Liver (tissue), 9 donors: ENCODE data around the gene TXN. TPM values are rescaled to one million over a fixed set of nuclear protein-coding genes. Genes with fewer than 3 reads are reported as not detected.

Experiments
- DNase-seq: peaks from one replicate; pipeline ENCODE4 v3.0.0-alpha.2; 2017; ENCODE audit warnings: low spot score
- H3K27ac ChIP-seq, 2 donors: one replicate each; pipeline ENCODE4 v1.7.0; 2013; ENCODE audit warnings: inconsistent platforms in 2 of 2, low read length in 2 of 2, control low read depth in 1 of 2, low read depth in 1 of 2, mild to moderate bottlenecking in 1 of 2
- H3K27me3 ChIP-seq, 4 donors: one replicate each; pipeline versions ENCODE4 v1.6.1 to v1.7.0; 2013; ENCODE audit warnings: low read length in 3 of 4, inconsistent platforms in 1 of 4, mild to moderate bottlenecking in 1 of 4, moderate library complexity in 1 of 4; ENCODE audit not compliant: control insufficient read depth in 4 of 4, insufficient read depth in 4 of 4
- H3K36me3 ChIP-seq, 4 donors: one replicate each; pipeline versions ENCODE4 v1.6.1 to v1.7.0; 2013; ENCODE audit warnings: low read length in 3 of 4, mild to moderate bottlenecking in 3 of 4, low read depth in 1 of 4, moderate library complexity in 1 of 4; ENCODE audit not compliant: control insufficient read depth in 4 of 4, insufficient read depth in 3 of 4
- H3K4me1 ChIP-seq, 4 donors: one replicate each; pipeline versions ENCODE4 v1.6.1 to v1.7.0; 2013; ENCODE audit warnings: low read length in 3 of 4, mild to moderate bottlenecking in 3 of 4, moderate library complexity in 1 of 4; ENCODE audit not compliant: control insufficient read depth in 4 of 4, insufficient read depth in 4 of 4
- H3K4me3 ChIP-seq, 3 donors: one replicate each; pipeline versions ENCODE4 v1.6.1 to v1.7.0; 2013; ENCODE audit warnings: low read length in 3 of 3, control low read depth in 1 of 3, low read depth in 1 of 3, mild to moderate bottlenecking in 1 of 3
- H3K9ac ChIP-seq, 2 donors: one replicate each; pipeline ENCODE4 v1.7.0; 2013; ENCODE audit warnings: low read length in 2 of 2, mild to moderate bottlenecking in 2 of 2, moderate library complexity in 2 of 2, control low read depth in 1 of 2, low read depth in 1 of 2
- H3K9me3 ChIP-seq, 4 donors: one replicate each; pipeline versions ENCODE4 v1.6.1 to v1.7.0; 2013; ENCODE audit warnings: low read length in 3 of 4; ENCODE audit not compliant: control insufficient read depth in 4 of 4
- EGR1 ChIP-seq, 2 donors: IDR thresholded peaks; 2 replicates each; pipeline ENCODE4 v1.6.1; 2016 to 2018; ENCODE audit warnings: antibody characterized with exemption in 2 of 2, low read depth in 2 of 2
- FOXA2 ChIP-seq: IDR thresholded peaks from 2 replicates; pipeline ENCODE4 v1.6.1; 2016; ENCODE audit warnings: antibody characterized with exemption
- HNF4A ChIP-seq, 2 donors: conservative IDR thresholded peaks; 2 replicates each; pipeline ENCODE4 v1.6.1; 2016; ENCODE audit warnings: antibody characterized with exemption in 2 of 2, mild to moderate bottlenecking in 2 of 2
- HNF4G ChIP-seq: IDR thresholded peaks from 2 replicates; pipeline ENCODE4 v1.6.1; 2016; ENCODE audit warnings: antibody characterized with exemption
- NR2F2 ChIP-seq: IDR thresholded peaks from 2 replicates; pipeline ENCODE4 v1.6.1; 2016; ENCODE audit warnings: antibody characterized with exemption
- RAD21 ChIP-seq, 2 donors: IDR thresholded peaks; 2 replicates each; pipeline ENCODE4 v1.6.1; 2016; ENCODE audit warnings: antibody characterized with exemption in 2 of 2, mild to moderate bottlenecking in 2 of 2
- SP1 ChIP-seq: IDR thresholded peaks from 2 replicates; pipeline ENCODE4 v1.6.1; 2018; ENCODE audit warnings: antibody characterized with exemption, mild to moderate bottlenecking
- TAF1 ChIP-seq: conservative IDR thresholded peaks from 2 replicates; pipeline ENCODE4 v1.6.1; 2016; ENCODE audit warnings: antibody characterized with exemption, mild to moderate bottlenecking
- YY1 ChIP-seq: IDR thresholded peaks from 2 replicates; pipeline ENCODE4 v1.6.1; 2016; ENCODE audit warnings: antibody characterized with exemption, mild to moderate bottlenecking
- ZBTB33 ChIP-seq: IDR thresholded peaks from 2 replicates; pipeline ENCODE4 v1.6.1; 2016; ENCODE audit warnings: antibody characterized with exemption
- WGBS: extraction: QIAGEN DNeasy Blood & Tissue Kit; methylation state at CpG from one replicate; pipeline ENCODE4 v1.1.7; 2013; 5-methylcytosine and 5-hydroxymethylcytosine counted together
- polyA plus RNA-seq, 2 donors: library from polyadenylated mRNA; stranded (reverse) in 1 of 2; unstranded in 1 of 2; fragments of 200-250 nt in 1 of 2; fragments of >200 nt in 1 of 2; fragmentation: Nextera tagmentation in 1 of 2; extraction: Ambion mirVana in 1 of 2; gene quantifications; one replicate each; pipeline versions ENCODE4 v1.2.1 to v1.2.3, GENCODE V29; 2013 to 2015
- total RNA-seq, 2 donors: library from RNA; depleted of rRNA; stranded (reverse); fragments of >200 nt; gene quantifications; one replicate each; pipeline ENCODE4 v1.2.3, GENCODE V29; 2014
- TF ChIP-seq, protein P1 (sequence below): IDR thresholded peaks from 2 replicates; pipeline ENCODE4 v1.6.1; 2016; ENCODE audit warnings: antibody characterized with exemption
- TF ChIP-seq, protein P2 (sequence below): IDR thresholded peaks from 2 replicates; pipeline ENCODE4 v1.6.1; 2016; ENCODE audit warnings: antibody characterized with exemption
- TF ChIP-seq, protein P3 (sequence below): IDR thresholded peaks from 2 replicates; pipeline ENCODE4 v1.6.1; 2016; ENCODE audit warnings: antibody characterized with exemption, mild to moderate bottlenecking
- TF ChIP-seq, protein P4 (sequence below): fragments of 150-350 bp; IDR thresholded peaks from 2 replicates; pipeline ENCODE4 v1.5.1; 2017; ENCODE audit warnings: improper control_type of control experiment, low read depth, low read length; ENCODE audit not compliant: missing input control
- donor health status: healthy.
- donor health status: healthy.
- donor health status: healthy.
- donor health status: healthy.
- donor health status: healthy.

TXN gene
- total and polyA plus RNA-seq, 4 donors = 65.4 to 400 (median 147) TPM

DNA sequence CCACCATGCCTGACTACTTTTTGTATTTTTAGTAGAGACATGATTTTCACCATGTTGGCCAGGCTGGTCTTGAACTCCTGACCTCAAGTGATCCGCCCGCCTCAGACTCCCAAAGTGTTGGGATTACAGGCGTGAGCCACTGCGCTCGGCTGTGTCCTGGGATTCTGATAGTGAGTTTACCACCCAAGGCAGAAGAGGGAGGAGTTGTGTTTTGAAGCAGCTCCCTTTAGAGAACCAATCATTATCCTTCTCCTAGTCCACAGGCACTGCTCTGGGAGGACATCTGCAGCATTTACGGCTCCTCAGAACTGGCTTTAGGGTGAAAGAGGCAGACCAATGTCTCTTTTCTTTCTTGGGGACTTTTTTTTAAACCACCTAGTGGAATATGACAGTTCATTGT is 54.1 kb downstream of the TXN start:
- Histone ChIP-seq H3K9me3 (no peaks in the 10 kb centered on the region), H3K27ac (no peak overlapping the region), H3K4me1 (peaks cover 5 to 19% (median 10%) of the 10 kb centered on the region in 4 donors), H3K9ac (no peak overlapping the region), H3K36me3 (no peaks in the 10 kb centered on the region), H3K27me3 (no peaks in the 10 kb centered on the region), H3K4me3 (no peak overlapping the region)
- WGBS = 88% methylated on average over 6 of the region's 6 CpGs
- no peak for DNase-seq
- no peak for TF ChIP-seq YY1
- TF ChIP-seq, protein P1, sequence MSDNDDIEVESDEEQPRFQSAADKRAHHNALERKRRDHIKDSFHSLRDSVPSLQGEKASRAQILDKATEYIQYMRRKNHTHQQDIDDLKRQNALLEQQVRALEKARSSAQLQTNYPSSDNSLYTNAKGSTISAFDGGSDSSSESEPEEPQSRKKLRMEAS = no peak
- TF ChIP-seq, protein P2, sequence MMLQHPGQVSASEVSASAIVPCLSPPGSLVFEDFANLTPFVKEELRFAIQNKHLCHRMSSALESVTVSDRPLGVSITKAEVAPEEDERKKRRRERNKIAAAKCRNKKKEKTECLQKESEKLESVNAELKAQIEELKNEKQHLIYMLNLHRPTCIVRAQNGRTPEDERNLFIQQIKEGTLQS = no peak
- TF ChIP-seq HNF4G = no peak
- TF ChIP-seq TAF1 = no peak
- TF ChIP-seq RAD21 (IDR thresholded peaks at IDR 0.05) = no peak
- no peak for TF ChIP-seq EGR1 (IDR thresholded peaks at IDR 0.05; ENCODE audit: low read depth in 2 of 2)
- no peak for TF ChIP-seq HNF4A (conservative IDR thresholded peaks at IDR 0.05)
- TF ChIP-seq ZBTB33 = no peak
- TF ChIP-seq SP1 = no peak
- TF ChIP-seq FOXA2 = no peak
- no peak for TF ChIP-seq NR2F2

- Histone ChIP-seq H3K27me3 (no peaks in the 10 kb centered on the region), H3K9ac (no peak overlapping the region), H3K27ac (no peak overlapping the region), H3K36me3 (no peaks in the 10 kb centered on the region), H3K9me3 (no peaks in the 10 kb centered on the region), H3K4me1 (peaks cover 6 to 18% (median 13%) of the 10 kb centered on the region in 4 donors), H3K4me3 (no peak overlapping the region)
- TF ChIP-seq, protein P3, sequence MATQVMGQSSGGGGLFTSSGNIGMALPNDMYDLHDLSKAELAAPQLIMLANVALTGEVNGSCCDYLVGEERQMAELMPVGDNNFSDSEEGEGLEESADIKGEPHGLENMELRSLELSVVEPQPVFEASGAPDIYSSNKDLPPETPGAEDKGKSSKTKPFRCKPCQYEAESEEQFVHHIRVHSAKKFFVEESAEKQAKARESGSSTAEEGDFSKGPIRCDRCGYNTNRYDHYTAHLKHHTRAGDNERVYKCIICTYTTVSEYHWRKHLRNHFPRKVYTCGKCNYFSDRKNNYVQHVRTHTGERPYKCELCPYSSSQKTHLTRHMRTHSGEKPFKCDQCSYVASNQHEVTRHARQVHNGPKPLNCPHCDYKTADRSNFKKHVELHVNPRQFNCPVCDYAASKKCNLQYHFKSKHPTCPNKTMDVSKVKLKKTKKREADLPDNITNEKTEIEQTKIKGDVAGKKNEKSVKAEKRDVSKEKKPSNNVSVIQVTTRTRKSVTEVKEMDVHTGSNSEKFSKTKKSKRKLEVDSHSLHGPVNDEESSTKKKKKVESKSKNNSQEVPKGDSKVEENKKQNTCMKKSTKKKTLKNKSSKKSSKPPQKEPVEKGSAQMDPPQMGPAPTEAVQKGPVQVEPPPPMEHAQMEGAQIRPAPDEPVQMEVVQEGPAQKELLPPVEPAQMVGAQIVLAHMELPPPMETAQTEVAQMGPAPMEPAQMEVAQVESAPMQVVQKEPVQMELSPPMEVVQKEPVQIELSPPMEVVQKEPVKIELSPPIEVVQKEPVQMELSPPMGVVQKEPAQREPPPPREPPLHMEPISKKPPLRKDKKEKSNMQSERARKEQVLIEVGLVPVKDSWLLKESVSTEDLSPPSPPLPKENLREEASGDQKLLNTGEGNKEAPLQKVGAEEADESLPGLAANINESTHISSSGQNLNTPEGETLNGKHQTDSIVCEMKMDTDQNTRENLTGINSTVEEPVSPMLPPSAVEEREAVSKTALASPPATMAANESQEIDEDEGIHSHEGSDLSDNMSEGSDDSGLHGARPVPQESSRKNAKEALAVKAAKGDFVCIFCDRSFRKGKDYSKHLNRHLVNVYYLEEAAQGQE = no peak
- TF ChIP-seq FOXA2 = no peak
- TF ChIP-seq, protein P4, sequence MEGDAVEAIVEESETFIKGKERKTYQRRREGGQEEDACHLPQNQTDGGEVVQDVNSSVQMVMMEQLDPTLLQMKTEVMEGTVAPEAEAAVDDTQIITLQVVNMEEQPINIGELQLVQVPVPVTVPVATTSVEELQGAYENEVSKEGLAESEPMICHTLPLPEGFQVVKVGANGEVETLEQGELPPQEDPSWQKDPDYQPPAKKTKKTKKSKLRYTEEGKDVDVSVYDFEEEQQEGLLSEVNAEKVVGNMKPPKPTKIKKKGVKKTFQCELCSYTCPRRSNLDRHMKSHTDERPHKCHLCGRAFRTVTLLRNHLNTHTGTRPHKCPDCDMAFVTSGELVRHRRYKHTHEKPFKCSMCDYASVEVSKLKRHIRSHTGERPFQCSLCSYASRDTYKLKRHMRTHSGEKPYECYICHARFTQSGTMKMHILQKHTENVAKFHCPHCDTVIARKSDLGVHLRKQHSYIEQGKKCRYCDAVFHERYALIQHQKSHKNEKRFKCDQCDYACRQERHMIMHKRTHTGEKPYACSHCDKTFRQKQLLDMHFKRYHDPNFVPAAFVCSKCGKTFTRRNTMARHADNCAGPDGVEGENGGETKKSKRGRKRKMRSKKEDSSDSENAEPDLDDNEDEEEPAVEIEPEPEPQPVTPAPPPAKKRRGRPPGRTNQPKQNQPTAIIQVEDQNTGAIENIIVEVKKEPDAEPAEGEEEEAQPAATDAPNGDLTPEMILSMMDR = no peak
- no peak for TF ChIP-seq RAD21 (IDR thresholded peaks at IDR 0.05)
- TF ChIP-seq NR2F2 = no peak
- TF ChIP-seq EGR1 (IDR thresholded peaks at IDR 0.05; ENCODE audit: low read depth in 2 of 2) = no peak
- TF ChIP-seq, protein P2 = no peak
- no peak for TF ChIP-seq TAF1
- 65% methylated on average over 2 of the region's 2 CpGs for WGBS
- no peak for DNase-seq
Measured at GRCh38 chr9:110199643-110200042, 56.7 kb downstream of the TXN start.
